SW480 (cell line): ENCODE data around the gene NBPF14.
A peak's percentile ranks its signal among the peaks of the same experiment; 100 is the strongest.
"Not testable (repeated sequence)": the region's sequence is repeated elsewhere in the genome, so short reads cannot be mapped to it uniquely, and the experiment has no call there.

Source experiments
- DNase-seq: peaks from one replicate; pipeline ENCODE4 v3.0.0-alpha.2; 2016; ENCODE audit warnings: low spot score

The NBPF14 gene

GRCh38 chr1:148595911-148596310, at the start of gene NBPF14:
Gene NBPF14 (minus strand): TSS chr1:148596011. CDS start chr1:148595717, 294 bp downstream.
- DNase-seq: not testable (repeated sequence)

GRCh38 chr1:148625451-148625850, 29.6 kb upstream of the NBPF14 start:
- not testable (repeated sequence) for DNase-seq

GRCh38 chr1:148618216-148618615, 22.4 kb upstream of the NBPF14 start:
- DNase-seq: not testable (repeated sequence)

GRCh38 chr1:148605266-148605665, 9.5 kb upstream of the NBPF14 start:
- not testable (repeated sequence) for DNase-seq

DNA sequence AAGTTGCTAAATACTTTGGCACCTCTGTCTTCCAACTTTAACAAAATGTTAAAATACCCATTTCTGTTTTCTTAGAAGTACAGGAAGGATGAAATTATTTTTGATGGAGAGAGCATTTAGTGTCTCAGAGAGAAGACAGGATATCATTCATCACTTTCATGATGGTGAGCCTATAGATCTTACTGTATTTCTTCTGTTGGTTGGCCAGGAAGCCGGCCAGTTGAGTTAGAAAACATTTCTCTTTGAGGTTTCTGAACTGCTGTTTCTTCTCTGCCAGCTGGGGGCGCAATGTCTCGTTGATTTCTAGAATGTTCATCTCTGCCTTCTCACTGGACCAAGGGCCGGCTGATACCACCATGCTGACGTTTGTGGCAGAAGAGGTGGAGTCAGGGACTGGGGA, 451 bp downstream of the NBPF14 start:
- DNase-seq: not testable (repeated sequence)

GRCh38 chr1:148591098-148591497, 4.7 kb downstream of the NBPF14 start:
- DNase-seq: not testable (repeated sequence)

- DNase-seq: not testable (repeated sequence)
Observed at GRCh38 chr1:148532158-148532557, 63.7 kb downstream of the NBPF14 start.

GRCh38 chr1:148529101-148529567, 66.7 kb downstream of the NBPF14 start:
- peak; percentile 70 for DNase-seq

DNA sequence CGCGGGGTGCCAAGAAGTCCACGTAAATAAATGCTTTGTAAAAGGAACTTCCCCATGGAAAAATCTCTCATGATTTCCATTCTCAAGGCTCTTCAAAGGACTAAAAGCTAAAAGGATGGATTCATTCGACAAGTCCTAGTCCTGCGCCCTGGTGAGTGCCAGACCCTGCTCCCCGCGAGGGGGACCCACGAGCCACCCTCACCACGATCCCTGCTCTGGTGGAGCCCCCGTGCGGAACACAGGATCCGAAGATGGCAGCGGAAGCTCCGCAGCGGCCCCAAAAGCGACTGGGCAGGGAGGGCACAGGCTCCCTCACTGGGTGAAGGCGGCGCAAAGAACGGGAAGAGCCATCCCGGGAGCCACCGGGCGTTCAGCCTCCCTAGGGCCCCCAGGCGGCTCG, 67.2 kb downstream of the NBPF14 start:
- not testable (repeated sequence) for DNase-seq

DNA sequence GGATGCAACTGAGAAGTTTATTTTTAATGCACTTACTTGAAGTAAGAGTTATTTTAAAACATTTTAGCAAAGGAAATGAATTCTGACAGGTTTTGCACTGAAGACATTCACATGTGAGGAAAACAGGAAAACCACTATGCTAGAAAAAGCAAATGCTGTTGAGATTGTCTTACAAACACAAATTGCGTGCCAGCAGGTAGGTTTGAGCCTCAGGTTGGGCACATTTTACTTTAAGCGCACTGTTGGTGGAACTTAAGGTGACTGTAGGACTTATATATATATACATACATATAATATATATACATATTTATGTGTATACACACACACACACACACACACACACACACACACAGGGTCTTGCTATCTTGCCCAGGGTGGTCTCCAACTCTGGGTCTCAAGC, 69.2 kb downstream of the NBPF14 start:
- DNase-seq: not testable (repeated sequence)

- not testable (repeated sequence) for DNase-seq
Observed at GRCh38 chr1:148523205-148524144, 72.3 kb downstream of the NBPF14 start.

DNA sequence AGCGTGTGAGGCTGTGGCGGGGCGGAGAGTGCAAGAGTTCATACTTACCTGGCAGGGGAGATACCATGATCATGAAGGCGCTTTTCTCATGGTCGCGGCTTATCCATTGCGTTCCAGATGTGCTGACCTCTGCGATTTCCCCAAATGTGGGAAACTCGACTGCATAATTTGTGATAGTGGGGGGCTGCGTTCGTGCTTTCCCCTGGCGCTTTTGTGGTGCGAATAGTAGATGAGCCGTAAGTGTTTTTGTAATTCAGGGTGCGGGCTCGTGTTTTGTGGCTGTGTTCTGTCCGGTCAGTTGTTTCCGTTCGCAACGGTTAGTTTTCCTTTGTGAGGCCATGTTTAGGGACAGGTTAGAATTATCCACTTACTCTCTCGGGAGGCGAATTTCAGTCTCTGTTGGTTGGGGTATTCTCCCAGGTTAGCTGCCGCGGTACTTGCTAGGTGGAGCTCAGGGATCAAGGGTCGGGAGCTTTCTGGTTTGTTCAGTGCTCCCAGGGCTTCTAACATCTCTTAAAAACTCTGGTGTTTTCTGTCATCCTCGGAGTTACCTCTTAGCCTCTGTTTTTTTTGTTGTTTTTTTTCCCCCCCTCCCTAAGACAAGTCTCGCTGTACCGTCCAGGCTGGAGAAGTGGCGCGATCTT, 73.1 kb downstream of the NBPF14 start:
- peak; percentile 96 for DNase-seq

DNA sequence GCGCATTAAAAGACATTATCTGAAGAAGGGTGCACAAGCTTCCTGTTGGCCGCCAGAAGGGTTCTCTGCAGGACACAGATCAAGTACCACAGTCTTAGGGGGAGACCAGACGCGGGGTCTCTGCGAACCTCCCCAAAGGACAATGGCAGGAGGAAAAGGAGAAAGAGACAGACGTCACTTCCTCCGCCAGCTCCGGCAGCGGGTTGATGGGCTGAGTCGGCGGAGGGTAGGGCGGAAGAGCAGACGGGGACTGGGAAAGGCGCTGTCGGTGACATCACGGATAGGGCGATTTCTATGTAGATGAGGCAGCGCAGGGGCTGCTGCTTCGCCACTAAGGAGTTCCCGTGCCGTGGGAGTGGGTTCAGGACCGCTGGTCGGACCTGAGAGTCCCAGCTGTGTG, 73.7 kb downstream of the NBPF14 start:
- DNase-seq: peak; percentile 88

GRCh38 chr1:148514310-148514709, 81.5 kb downstream of the NBPF14 start:
- not testable (repeated sequence) for DNase-seq

- not testable (repeated sequence) for DNase-seq
Observed at GRCh38 chr1:148512571-148513184, 83.1 kb downstream of the NBPF14 start.

GRCh38 chr1:148493933-148494332, 101.9 kb downstream of the NBPF14 start:
- not testable (repeated sequence) for DNase-seq

DNA sequence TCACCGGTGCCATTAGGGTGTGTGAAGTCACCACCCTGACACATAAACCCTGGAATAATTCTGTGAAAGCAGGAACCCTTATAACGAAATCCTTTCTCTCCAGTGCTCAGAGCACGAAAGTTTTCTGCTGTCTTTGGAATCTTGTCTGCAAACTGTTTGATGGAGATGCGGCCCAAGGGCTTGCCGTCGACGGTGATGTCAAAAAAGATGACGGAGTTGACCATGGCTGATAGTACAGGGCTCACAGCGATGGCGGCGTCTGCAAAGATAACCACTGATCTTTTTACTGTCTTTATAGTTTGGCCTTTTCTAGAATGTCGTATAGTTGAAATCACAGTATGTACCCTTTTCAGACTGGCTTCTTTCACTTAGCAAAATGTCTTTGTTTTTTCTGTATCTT, 112.8 kb downstream of the NBPF14 start, which contains the start of gene PPIAL4G:
Gene PPIAL4G, minus strand, starts transcription at position 274 of the 400 bp plus-strand sequence. Its CDS starts 50 bp downstream, at position 224.
- DNase-seq: not testable (repeated sequence)
